WTC11 (cell line): ENCODE measurements around the gene CCDC8. TPM values are rescaled to one million over a fixed set of nuclear protein-coding genes. Genes with fewer than 3 reads are reported as not detected.
"Not testable (repeated sequence)": the region's sequence is repeated elsewhere in the genome, so short reads cannot be mapped to it uniquely, and the experiment has no call there.

ENCODE experiments used
- ATAC-seq: fragments of 200-7000 bp; cut with Tn5 transposase; 2 replicates; pipeline ENCODE4 v1.10.0; 2021; ENCODE audit warnings: mild to moderate bottlenecking, moderate library complexity
- CTCF ChIA-PET: fragments of 300-600 bp; sonication (Branson Sonifier 250); formaldehyde crosslinking; loops from one replicate; lab custom pipeline; 2021; ENCODE audit warnings: antibody characterized with exemption; lab: Charles Lee
- POLR2A ChIA-PET: fragments of 350-600 bp; sonication (Branson Sonifier 250); formaldehyde crosslinking; loops from one replicate; lab custom pipeline; 2021; ENCODE audit warnings: antibody characterized with exemption; lab: Charles Lee
- DNase-seq: peaks from one replicate; pipeline ENCODE4 v3.0.0; 2021; ENCODE audit warnings: low spot score
- H3K27ac Mint-ChIP-seq: 2 replicates; pipeline ENCODE4 v1.8.0; 2021; ENCODE audit warnings: mixed read lengths
- H3K27me3 Mint-ChIP-seq: 2 replicates; pipeline ENCODE4 v1.8.0; 2021; ENCODE audit warnings: low read depth, mild to moderate bottlenecking, moderate library complexity, mixed read lengths
- H3K36me3 Mint-ChIP-seq: 2 replicates; pipeline ENCODE4 v1.8.0; 2021; ENCODE audit warnings: mixed read lengths
- H3K4me1 Mint-ChIP-seq: 2 replicates; pipeline ENCODE4 v1.8.0; 2022; ENCODE audit warnings: mixed read lengths
- H3K4me3 Mint-ChIP-seq: 2 replicates; pipeline ENCODE4 v1.8.0; 2021; ENCODE audit warnings: mild to moderate bottlenecking, moderate library complexity, mixed read lengths
- H3K9me3 Mint-ChIP-seq: 2 replicates; pipeline ENCODE4 v1.8.0; 2021; ENCODE audit warnings: mixed read lengths
- ATF1 ChIP-seq: sonication (generic); formaldehyde crosslinking; IDR thresholded peaks from 2 replicates; pipeline ENCODE4 v1.8.1; 2023; ENCODE audit warnings: mild to moderate bottlenecking, moderate library complexity, missing genetic modification reagents
- ATF3 ChIP-seq: sonication (generic); formaldehyde crosslinking; conservative IDR thresholded peaks from 2 replicates; pipeline ENCODE4 v1.8.1; 2022; ENCODE audit warnings: mild to moderate bottlenecking, missing genetic modification reagents
- CREM ChIP-seq: sonication (generic); formaldehyde crosslinking; IDR thresholded peaks from 2 replicates; pipeline ENCODE4 v1.8.1; 2022; ENCODE audit warnings: mild to moderate bottlenecking, missing genetic modification reagents, moderate library complexity
- EMX1 ChIP-seq: fragments of 250-450 bp; sonication (Bioruptor Pico); IDR thresholded peaks from 2 replicates; pipeline ENCODE4 v1.8.0; 2021; ENCODE audit warnings: mild to moderate bottlenecking
- FOXJ3 ChIP-seq: sonication (generic); formaldehyde crosslinking; IDR thresholded peaks from 2 replicates; pipeline ENCODE4 v1.9.0; 2021; ENCODE audit warnings: missing genetic modification reagents, mild to moderate bottlenecking, borderline replicate concordance
- FOXK1 ChIP-seq: sonication (generic); formaldehyde crosslinking; IDR thresholded peaks from 2 replicates; pipeline ENCODE4 v1.8.0; 2022; ENCODE audit warnings: mild to moderate bottlenecking, moderate library complexity, missing genetic modification reagents
- GTF2I ChIP-seq: fragments of 250-450 bp; sonication (Bioruptor Pico); conservative IDR thresholded peaks from 2 replicates; pipeline ENCODE4 v1.4.0; 2021; ENCODE audit warnings: mild to moderate bottlenecking
- KAT7 ChIP-seq: sonication (generic); formaldehyde crosslinking; IDR thresholded peaks from 2 replicates; pipeline ENCODE4 v1.8.1; 2023; ENCODE audit warnings: missing genetic modification reagents, mild to moderate bottlenecking, borderline replicate concordance
- MYBL2 ChIP-seq: sonication (generic); formaldehyde crosslinking; IDR thresholded peaks from 2 replicates; pipeline ENCODE4 v1.8.1; 2023; ENCODE audit warnings: mild to moderate bottlenecking, moderate library complexity, missing genetic modification reagents
- NFE2L1 ChIP-seq: sonication (generic); formaldehyde crosslinking; IDR thresholded peaks from 2 replicates; pipeline ENCODE4 v1.8.1; 2023; ENCODE audit warnings: missing genetic modification reagents
- TCF7 ChIP-seq: sonication (generic); formaldehyde crosslinking; IDR thresholded peaks from 2 replicates; pipeline ENCODE4 v1.8.0; 2022; ENCODE audit warnings: mild to moderate bottlenecking, low read depth, missing genetic modification reagents, moderate library complexity
- ZNF317 ChIP-seq: sonication (generic); formaldehyde crosslinking; IDR thresholded peaks from 2 replicates; pipeline ENCODE4 v1.8.1; 2023; ENCODE audit warnings: low read depth, mild to moderate bottlenecking, moderate library complexity, missing genetic modification reagents, borderline replicate concordance
- ZNF671 ChIP-seq: fragments of 250-450 bp; sonication (Bioruptor Pico); IDR thresholded peaks from 2 replicates; pipeline ENCODE4 v1.8.0; 2021; ENCODE audit warnings: mild to moderate bottlenecking
- total RNA-seq: library from RNA; stranded (reverse); gene quantifications from 3 replicates; pipeline ENCODE4 v1.2.3, GENCODE V29; 2021
- TF ChIP-seq, protein P1 (sequence below): sonication (generic); formaldehyde crosslinking; IDR thresholded peaks from 2 replicates; pipeline ENCODE4 v1.8.1; 2023; ENCODE audit warnings: mild to moderate bottlenecking, missing genetic modification reagents

Gene CCDC8
- total RNA-seq, 1 experiment from 2014 or later = 25.7 TPM

DNA sequence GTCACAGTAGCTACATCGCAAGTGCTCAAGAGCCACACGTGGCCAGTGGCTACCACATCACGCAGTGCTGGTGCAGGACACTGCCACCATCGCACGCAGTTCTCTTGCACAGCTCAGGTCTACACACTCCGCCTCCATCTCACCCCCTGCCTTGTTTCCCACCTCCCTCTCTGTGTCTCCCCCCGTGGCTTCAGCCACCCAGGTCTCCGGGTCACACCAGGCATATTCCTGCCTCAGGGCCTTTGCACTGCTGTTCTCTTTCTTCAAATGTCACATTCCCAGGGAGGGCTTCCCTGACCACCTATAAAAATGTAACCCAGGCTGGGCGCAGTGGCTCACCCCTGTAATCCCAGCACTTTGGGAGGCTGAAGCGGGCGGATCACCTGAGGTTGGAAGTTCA is 10.6 kb downstream of the CCDC8 start:
- Mint-ChIP-seq H3K27ac (no peak overlapping the region), H3K27me3 (peaks cover 40% of the 10 kb centered on the region), H3K36me3 (no peaks in the 10 kb centered on the region)
- ATAC-seq = no peak
- no peak for DNase-seq
- CTCF ChIA-PET = interaction anchor here (0.7 to 5.6 kb wide), 20 partner anchors 11 to 442 kb away, joined by 3 to 36 read pairs (median 5); partner anchors contain the start of genes CCDC8 and PNMA8B
- 0 out of 2 replicates have a peak, but pooled peaks have one; percentile 68 for TF ChIP-seq GTF2I
- no peak for TF ChIP-seq MYBL2 (CRISPR knock-in tag)
- TF ChIP-seq, all 79 proteins: peak for 1
- H3K4me3 Mint-ChIP-seq = no peak overlapping the region
- H3K4me1 Mint-ChIP-seq = peaks cover 45% of the 10 kb centered on the region
- POLR2A ChIA-PET = interaction anchor here (0.9 to 3.1 kb wide), 2 partner anchors 11 to 82 kb away, joined by 5 to 20 read pairs; partner anchors contain the start of gene CCDC8
- no peaks in the 10 kb centered on the region for H3K9me3 Mint-ChIP-seq

DNA sequence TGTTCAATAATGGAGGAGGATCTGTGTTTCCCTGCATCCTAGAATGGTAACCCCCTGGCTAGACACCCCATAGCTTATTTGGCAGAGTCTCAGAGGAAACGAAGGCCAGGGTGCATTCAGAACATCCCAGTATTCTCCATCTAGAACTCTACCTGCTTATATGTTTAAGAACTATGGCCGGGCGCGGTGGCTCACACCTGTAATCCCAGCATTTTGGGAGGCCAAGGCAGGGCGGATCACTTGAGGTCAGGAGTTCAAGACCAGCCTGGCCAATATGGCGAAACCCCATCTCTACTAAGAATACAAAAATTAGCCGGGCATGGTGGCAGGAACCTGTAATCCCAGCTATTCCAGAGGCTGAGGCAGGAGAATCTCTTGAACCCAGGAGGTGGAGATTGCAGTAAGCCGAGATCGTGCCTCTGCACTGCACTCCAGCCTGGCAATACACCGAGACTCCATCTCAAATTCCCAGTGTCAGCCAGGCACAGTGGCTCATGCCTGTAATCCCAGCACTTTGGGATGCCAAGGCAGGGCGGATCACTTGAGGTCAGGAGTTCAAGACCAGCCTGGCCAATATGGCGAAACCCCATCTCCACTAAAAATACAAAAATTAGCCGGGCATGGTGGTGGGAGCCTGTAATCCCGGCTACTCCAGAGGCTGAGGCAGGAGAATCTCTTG is 15.4 kb downstream of the CCDC8 start:
- H3K36me3 Mint-ChIP-seq, H3K9me3 Mint-ChIP-seq, ATAC-seq, POLR2A ChIA-PET, H3K4me3 Mint-ChIP-seq, DNase-seq: not testable (repeated sequence)
- CTCF ChIA-PET = interaction anchor here (0.7 to 3.8 kb wide), 10 partner anchors 15 to 144 kb away, joined by 3 to 71 read pairs (median 5); partner anchors contain the start of gene CCDC8
- peaks cover 23% of the 10 kb centered on the region for H3K4me1 Mint-ChIP-seq
- H3K27ac Mint-ChIP-seq = peak overlapping the region; percentile 20
- H3K27me3 Mint-ChIP-seq = peaks cover 10% of the 10 kb centered on the region

DNA sequence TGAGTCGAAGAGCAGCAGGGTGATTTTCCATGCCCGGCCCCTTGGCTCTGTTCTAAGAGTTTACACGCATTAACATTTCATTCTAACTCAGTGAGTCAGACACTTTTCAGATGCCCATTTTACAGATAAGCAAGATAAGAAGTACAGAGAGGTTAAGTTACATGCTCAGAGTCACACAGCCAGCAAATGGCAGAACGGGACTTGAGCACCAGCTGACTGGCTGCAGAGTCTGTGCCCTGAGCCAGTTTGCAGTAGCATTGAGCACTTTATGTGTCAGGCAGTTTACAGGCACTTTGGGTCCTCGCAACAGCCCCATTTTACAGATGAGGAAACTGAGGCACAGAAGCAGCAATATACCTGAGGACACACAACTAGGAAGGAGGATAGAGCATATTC is 19.0 kb downstream of the CCDC8 start:
- TF ChIP-seq ATF3 = no peak
- TF ChIP-seq NFE2L1 (CRISPR knock-in tag) = no peak
- TF ChIP-seq CREM = no peak
- H3K27ac Mint-ChIP-seq = no peak overlapping the region
- H3K36me3 Mint-ChIP-seq = peaks cover 19% of the 10 kb centered on the region
- DNase-seq (no peak), ATAC-seq (no peak)
- no peaks in the 10 kb centered on the region for H3K9me3 Mint-ChIP-seq
- no peaks in the 10 kb centered on the region for H3K27me3 Mint-ChIP-seq
- POLR2A ChIA-PET = interaction anchor here (1.1 to 1.6 kb wide), 2 partner anchors 10 to 11 kb away, joined by 6 read pairs; no protein-coding TSS in a partner anchor
- CTCF ChIA-PET = interaction anchor here (0.6 to 3.8 kb wide), 9 partner anchors 9 to 366 kb away, joined by 3 to 71 read pairs (median 8); partner anchors contain the start of gene PPP5C
- H3K4me1 Mint-ChIP-seq = peaks cover 9% of the 10 kb centered on the region
- no peak overlapping the region for H3K4me3 Mint-ChIP-seq

DNA sequence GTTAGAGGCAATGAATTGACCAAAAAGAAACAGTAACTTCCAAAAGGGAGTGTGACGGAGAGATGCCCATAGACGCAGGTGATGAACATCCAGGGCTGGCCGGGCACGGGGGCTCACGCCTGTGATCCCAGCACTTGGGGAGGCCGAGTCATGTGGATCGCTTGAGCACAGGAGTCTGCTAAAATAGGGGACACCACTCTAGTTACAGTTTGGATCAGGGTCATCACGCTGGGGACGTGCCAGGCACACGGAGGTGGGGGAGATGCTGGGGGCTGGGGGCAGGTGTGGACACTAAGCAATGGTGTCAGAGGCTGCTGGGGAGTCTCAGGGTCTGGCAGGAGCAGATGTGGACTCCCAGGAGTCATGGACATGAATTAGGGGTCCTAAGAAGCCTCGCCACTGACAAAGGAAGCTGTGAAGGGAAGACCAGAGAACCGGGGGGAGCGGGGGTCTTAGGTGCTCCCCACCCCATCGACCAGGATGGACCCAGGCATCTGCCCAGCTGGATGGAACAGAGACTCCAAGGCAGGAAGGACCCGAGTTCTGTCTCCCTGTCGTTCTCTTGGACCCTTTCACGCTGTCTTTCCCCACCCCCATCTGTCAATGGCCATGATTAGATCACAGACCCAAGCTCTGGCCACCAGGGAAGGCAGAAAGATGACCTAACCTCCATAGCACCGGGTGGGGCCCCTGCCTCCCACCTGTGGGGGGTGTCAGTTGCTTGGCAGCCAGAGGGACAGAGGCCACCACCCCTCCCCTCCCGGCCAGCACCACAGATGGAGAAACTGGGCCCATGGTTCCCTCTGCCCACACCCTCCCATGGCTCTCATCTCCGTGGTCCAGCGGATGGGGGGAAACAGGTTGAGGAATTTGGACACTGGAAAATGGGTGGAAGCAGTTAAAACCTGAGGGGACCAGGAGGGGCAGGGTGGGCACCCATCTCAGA is 19.6 kb downstream of the CCDC8 start:
- DNase-seq (no peak), ATAC-seq (no peak)
- Mint-ChIP-seq H3K4me1 (peaks cover 9% of the 10 kb centered on the region), H3K9me3 (no peaks in the 10 kb centered on the region), H3K36me3 (peaks cover 25% of the 10 kb centered on the region), H3K27me3 (no peaks in the 10 kb centered on the region), H3K4me3 (no peak overlapping the region), H3K27ac (no peak overlapping the region)
- ChIA-PET POLR2A (interaction anchor here (1.1 to 1.6 kb wide), 2 partner anchors 10 to 12 kb away, joined by 6 read pairs; no protein-coding TSS in a partner anchor), CTCF (interaction anchor here (0.6 to 3.5 kb wide), 4 partner anchors 12 to 365 kb away, joined by 3 to 23 read pairs (median 4); no protein-coding TSS in a partner anchor)
- TF ChIP-seq TCF7 (CRISPR knock-in tag) (no peak), GTF2I (no peak), FOXK1 (no peak), FOXJ3 (no peak), EMX1 (CRISPR knock-in tag) (no peak), ZNF317 (CRISPR knock-in tag) (no peak), ZNF671 (CRISPR knock-in tag) (no peak), KAT7 (no peak), ATF1 (CRISPR knock-in tag) (no peak)
- TF ChIP-seq, protein P1, sequence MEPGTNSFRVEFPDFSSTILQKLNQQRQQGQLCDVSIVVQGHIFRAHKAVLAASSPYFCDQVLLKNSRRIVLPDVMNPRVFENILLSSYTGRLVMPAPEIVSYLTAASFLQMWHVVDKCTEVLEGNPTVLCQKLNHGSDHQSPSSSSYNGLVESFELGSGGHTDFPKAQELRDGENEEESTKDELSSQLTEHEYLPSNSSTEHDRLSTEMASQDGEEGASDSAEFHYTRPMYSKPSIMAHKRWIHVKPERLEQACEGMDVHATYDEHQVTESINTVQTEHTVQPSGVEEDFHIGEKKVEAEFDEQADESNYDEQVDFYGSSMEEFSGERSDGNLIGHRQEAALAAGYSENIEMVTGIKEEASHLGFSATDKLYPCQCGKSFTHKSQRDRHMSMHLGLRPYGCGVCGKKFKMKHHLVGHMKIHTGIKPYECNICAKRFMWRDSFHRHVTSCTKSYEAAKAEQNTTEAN (CRISPR knock-in tag) = no peak
